HFFc6 (cell line): ENCODE results near the gene PITPNM1. TPM values are rescaled to one million over a fixed set of nuclear protein-coding genes. Genes with fewer than 3 reads are reported as not detected.

Source experiments
- DNase-seq: peaks from one replicate; pipeline ENCODE4 v3.0.0-alpha.2; 2018
- H3K27ac Mint-ChIP-seq: 2 replicates; pipeline ENCODE4 v1.8.0; 2020; ENCODE audit warnings: mild to moderate bottlenecking, mixed read lengths
- H3K27me3 Mint-ChIP-seq: 2 replicates; pipeline ENCODE4 v1.8.0; 2021; ENCODE audit warnings: mild to moderate bottlenecking, moderate library complexity, mixed read lengths; ENCODE audit not compliant: insufficient read depth
- H3K36me3 Mint-ChIP-seq: 2 replicates; pipeline ENCODE4 v1.8.0; 2021; ENCODE audit warnings: low read depth, mixed read lengths
- H3K4me1 Mint-ChIP-seq: 2 replicates; pipeline ENCODE4 v1.8.0; 2020; ENCODE audit warnings: low read depth, mixed read lengths
- H3K4me3 Mint-ChIP-seq: 2 replicates; pipeline ENCODE4 v1.8.0; 2020; ENCODE audit warnings: mild to moderate bottlenecking, moderate library complexity, mixed read lengths
- H3K9me3 Mint-ChIP-seq: 2 replicates; pipeline ENCODE4 v1.8.0; 2020; ENCODE audit warnings: mild to moderate bottlenecking, mixed read lengths
- CTCF ChIP-seq: fragments of 200-600 bp; sonication (generic); IDR thresholded peaks from 2 replicates; pipeline ENCODE4 v1.5.0; 2021; ENCODE audit warnings: antibody characterized with exemption, mild to moderate bottlenecking
- total RNA-seq, 6 experiments: library from RNA; stranded (reverse); fragmentation: NEBNext Ultra II Directional; extraction: Animal tissue kit (Norgen Biotek cat#: 25700); gene quantifications; 2 replicates in 1 of 6; 3 replicates in 5 of 6; pipeline ENCODE4 v1.2.3, GENCODE V29; 2021

The PITPNM1 gene
- total RNA-seq, 6 experiments from 2014 or later, result 19.6 to 30.3 (median 23.5) TPM

GRCh38 chr11:67453816-67454732 is 51.1 kb downstream of the PITPNM1 start:
- H3K4me3 Mint-ChIP-seq, result no peak overlapping the region
- no peaks in the 10 kb centered on the region for H3K9me3 Mint-ChIP-seq
- H3K27me3 Mint-ChIP-seq, result peaks cover 13% of the 10 kb centered on the region
- no peaks in the 10 kb centered on the region for H3K4me1 Mint-ChIP-seq
- no peaks in the 10 kb centered on the region for H3K36me3 Mint-ChIP-seq
- no peak for TF ChIP-seq CTCF
- no peak overlapping the region for H3K27ac Mint-ChIP-seq
- DNase-seq, result no peak

DNA sequence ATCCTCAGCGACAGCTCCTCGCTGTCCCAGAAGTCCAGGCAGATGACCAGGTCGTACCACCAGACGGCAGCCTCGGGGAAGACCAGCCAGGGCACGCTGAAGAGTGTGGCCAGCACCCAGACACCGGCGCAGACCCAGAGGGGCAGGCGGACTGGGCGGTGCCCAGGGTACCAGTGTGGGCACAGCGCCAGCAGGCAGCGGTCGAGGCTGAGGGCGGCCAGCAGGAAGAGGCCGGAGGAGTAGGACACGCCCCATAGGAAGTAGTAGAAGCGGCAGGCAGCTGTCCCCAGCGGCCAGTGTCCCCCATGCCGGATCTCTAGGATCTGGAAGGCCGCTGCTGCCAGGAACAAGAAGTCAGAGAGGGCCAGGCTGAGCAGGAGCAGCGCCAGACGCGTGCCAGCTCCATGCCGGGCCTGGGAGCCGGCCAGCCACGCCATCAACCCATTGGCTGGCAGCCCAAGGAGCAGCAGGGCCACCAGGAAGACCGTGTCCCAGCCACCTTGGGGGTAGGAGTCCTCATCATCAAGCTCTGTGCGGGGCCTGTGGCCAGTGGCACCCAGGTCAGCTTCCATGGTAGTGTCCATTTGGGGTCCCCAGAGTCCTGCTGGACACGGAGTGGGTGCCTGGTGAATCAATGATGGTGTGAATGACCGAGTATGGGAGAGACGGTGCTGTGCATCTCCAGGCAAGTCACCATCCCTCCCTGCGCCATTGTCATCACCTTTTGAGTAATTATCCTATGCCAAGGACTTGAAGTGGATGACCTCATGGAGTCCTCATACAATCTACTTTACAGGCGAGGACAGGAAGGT is 52.8 kb downstream of the PITPNM1 start, which contains the start of gene GPR152:
Gene GPR152 (minus strand): TSS at position 589 of the 812 bp plus-strand sequence. CDS start 5 bp downstream, at position 584.
- TF ChIP-seq CTCF, result no peak
- H3K4me1 Mint-ChIP-seq, result no peaks in the 10 kb centered on the region
- H3K27me3 Mint-ChIP-seq, result peaks cover 18% of the 10 kb centered on the region
- DNase-seq, result no peak
- no peaks in the 10 kb centered on the region for H3K36me3 Mint-ChIP-seq
- H3K27ac Mint-ChIP-seq, result no peak within 1 kb of the TSS
- no peak within 1 kb of the TSS for H3K4me3 Mint-ChIP-seq
- no peaks in the 10 kb centered on the region for H3K9me3 Mint-ChIP-seq

GRCh38 chr11:67451658-67451976 is 53.5 kb downstream of the PITPNM1 start:
- Mint-ChIP-seq H3K36me3 (no peaks in the 10 kb centered on the region), H3K27ac (no peak overlapping the region), H3K4me3 (no peak overlapping the region), H3K4me1 (no peaks in the 10 kb centered on the region), H3K9me3 (no peaks in the 10 kb centered on the region), H3K27me3 (peaks cover 18% of the 10 kb centered on the region)
- DNase-seq, result no peak
- TF ChIP-seq CTCF, result no peak

DNA sequence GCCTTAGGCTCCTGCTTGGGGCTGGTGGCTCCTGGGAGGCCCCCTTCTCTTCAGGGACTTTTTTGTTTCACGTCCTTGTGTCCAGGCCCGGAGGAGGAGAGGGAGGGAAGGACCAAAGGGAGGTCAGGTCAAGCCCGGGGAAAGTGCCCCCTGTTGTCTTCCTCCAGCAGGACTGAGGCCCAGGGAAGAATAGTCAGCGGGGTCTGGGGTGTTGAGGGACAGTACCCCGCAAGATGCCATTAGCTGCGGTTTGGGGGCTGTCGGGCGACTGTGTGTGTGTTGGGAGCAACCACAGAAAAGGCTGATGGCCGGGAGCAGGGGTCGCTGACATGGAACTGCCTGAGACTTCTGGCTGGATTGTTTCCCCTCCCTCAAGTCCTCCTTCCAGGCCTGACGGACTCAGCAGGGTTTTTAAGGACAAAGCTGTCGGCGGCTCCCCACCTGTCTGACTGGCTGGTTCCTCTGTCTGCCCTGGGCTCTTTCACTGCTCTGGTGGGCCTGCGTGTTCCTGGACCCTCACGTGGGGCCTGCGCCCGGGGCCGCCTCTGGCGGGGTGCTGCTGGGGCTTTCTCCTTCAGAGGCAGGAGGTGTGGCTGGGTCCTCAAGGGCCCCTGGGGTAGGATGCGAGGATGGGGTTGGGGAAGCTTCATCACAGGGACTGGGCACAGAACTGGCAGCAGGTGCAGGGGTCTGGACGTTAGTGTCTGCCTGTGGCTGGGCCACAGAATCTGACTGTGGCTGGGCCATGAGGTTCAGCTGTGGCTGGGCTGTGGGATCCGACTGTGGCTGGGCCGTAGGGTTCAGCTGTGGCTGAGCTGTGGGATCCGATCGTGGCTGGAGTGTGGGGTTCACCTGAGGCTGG is 54.1 kb downstream of the PITPNM1 start:
- no peak for DNase-seq
- Mint-ChIP-seq H3K27ac (no peak overlapping the region), H3K4me3 (no peak overlapping the region), H3K4me1 (no peaks in the 10 kb centered on the region), H3K9me3 (no peaks in the 10 kb centered on the region), H3K36me3 (no peaks in the 10 kb centered on the region), H3K27me3 (peaks cover 18% of the 10 kb centered on the region)
- no peak for TF ChIP-seq CTCF
